Limb (tissue), 2 donors: Measurements from ENCODE around the gene UGCG.
"Not testable (repeated sequence)": the region's sequence is repeated elsewhere in the genome, so short reads cannot be mapped to it uniquely, and the experiment has no call there.

Experiments used
- DNase-seq, 2 donors: peaks; one replicate each; pipeline ENCODE4 v3.0.0-alpha.2; 2016; ENCODE audit errors: extremely low spot score in 2 of 2

Gene UGCG

DNA sequence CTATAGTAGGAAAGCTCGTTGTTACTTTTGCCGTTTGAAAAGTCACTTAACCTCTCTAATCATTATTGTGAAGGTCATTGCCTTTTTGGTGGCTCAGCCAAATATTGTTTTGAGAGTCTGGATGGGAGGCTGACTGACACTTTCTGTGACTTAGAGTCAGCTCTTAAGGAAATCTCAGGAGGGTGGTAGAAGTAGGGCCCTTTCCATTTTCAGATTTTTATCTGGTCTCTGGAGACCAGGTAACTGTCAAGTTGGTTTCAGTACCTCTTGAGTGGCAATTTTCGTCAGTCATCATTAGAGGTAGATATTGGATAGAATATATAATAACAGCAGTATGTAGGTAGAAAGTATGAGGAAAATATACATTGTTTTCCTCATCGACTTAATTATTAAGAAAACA lies 23.3 kb downstream of the UGCG start:
- DNase-seq: no peak

GRCh38 chr9:111920531-111920930 lies 23.9 kb downstream of the UGCG start:
- DNase-seq: no peak

DNA sequence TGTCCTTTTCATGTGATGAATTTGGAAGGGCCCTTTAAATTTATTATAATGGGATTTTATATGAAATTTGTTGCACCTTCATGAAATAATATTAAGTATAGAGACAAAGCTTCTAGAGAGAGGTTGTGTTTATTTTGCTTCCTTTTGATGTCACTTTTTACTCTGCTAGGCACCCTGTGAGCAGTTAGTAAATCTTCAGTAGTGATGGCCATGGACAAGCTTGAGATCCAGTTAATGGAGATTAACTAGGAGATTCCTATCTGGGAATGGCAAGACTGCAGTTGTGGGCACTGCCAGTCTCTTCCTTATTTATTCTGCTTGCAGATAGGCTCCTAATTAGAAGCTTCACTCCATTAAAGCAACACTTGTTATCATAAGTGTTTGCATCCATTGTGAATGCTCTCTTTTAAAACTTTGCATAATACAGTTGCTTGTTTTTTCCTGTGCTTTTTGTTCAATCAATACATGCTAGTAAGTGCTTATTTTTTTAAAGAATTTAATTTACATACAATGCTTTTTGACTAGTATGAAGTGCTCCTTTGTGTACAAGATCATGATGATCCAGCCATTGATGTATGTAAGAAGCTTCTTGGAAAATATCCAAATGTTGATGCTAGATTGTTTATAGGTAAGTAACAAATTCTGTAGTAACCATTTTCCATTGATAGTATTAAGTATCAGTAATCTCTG lies 25.9 kb downstream of the UGCG start:
- no peak for DNase-seq

GRCh38 chr9:111924281-111924680 lies 27.7 kb downstream of the UGCG start:
- DNase-seq: no peak

DNA sequence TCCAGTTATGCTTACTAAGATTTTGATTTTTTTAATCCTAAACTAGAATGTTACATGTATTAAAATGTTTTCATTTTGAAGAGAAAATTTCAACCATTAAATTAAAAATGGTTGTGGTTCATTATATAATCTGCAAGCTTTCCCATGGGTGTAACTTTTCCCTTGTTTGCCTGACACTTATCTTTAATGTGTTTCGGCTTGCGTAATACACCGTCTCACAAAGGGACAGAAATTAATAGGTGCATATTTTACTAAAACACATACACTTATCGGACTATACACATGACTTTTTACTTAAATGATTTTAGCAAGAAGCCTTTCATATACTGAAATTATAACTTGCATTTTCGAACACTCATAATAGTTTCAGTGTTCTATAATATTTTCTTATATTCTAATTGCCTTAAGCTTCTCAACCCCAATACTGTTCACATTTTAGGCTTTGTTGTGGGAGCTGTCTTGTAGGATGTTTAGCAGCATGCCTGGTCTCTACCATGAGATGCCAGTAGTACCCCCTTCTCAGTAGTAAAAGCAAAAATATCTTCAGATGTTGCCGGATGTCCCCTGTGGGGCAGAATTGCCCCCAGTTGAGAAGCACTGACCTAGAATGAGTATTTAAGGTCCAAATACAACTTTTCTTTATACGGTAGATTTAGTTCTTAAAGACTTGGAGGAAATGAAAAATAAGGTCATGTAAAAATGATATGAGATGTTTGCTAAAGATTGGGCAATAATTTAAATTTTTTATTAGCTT lies 28.6 kb downstream of the UGCG start:
- no peak for DNase-seq

DNA sequence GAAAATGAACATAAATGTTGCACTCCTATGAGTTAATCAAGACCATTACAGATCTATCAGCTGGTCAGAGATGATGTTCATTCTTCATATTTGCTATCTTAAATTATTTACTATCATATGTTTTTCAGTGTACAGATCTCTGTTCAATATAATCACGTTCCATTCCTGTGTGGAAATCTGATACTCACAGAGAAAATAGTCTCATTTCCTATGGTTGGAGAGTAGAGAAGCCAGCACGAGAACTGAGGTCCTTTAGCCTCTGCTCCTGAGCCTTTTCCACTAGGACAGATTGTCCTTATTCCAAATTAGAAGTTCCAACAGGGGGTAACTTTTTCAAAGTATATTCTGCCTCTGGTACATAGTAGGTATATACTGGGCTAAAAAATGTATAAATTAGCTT lies 29.2 kb downstream of the UGCG start:
- DNase-seq: no peak

GRCh38 chr9:111926421-111926875 lies 29.8 kb downstream of the UGCG start:
- DNase-seq: peak; percentile 32 to 86

- DNase-seq: no peak
These were observed 31.7 kb downstream of the UGCG start for GRCh38 chr9:111928359-111928720.

GRCh38 chr9:111934747-111935146 lies 38.1 kb downstream of the UGCG start:
- DNase-seq: no peak

DNA sequence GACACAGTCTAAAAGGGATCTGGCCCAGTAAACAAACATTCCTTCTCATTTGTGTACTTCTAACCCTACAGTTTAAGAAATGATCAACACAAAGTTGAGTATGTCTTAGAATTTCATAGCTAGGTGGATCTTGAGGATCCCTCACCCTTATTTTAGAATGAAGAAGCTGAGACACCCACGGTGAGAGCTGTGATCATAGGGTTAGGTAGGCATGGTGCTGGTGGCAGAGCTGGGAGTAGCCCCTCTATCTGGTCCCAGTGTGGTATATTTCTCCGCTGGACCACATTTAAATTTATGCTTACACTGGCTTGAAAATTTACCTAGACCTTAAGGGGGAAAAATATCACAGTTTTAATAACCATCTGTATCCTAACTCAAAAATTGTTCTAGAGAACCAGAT lies 39.8 kb downstream of the UGCG start:
- DNase-seq: no peak

DNA sequence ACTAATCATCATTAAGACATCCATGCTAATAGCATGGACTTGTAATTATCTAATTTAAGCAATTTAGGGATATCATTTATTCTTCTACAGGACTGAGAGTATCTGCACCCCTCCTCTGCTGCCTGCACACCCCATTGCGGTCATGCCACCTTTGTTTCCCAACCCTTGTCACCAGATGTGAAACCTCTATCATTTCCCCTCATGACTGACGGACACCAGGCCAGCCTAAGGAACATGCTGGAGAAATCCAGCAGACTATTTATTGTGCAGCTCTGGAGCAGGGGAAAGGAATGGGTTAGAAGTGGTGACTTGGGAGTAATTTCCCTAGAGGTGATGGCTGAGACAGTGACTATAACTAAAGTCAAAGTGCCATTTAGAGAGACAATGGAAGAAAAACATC lies 40.7 kb downstream of the UGCG start:
- no peak for DNase-seq

GRCh38 chr9:111937781-111938426 lies 41.3 kb downstream of the UGCG start:
- DNase-seq: no peak

DNA sequence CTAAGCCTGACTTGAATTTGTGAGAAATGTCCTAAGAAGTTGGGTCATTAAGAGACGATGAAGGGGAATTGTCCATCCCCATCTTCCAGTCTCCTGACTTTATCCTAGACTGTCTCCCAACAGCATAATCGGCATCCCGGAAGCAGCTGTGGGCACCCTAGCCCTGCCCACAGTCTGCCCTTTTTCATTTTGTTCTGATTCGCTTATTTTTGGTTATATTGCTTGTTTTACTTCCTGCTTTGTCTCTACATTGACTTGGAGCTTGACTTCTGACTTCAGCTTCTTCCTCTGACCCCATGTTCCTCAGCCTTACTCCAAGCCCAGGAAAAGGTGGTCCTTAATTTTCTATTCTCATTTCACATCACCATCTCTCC lies 41.8 kb downstream of the UGCG start:
- DNase-seq: no peak

GRCh38 chr9:111939322-111939721 lies 42.7 kb downstream of the UGCG start:
- DNase-seq: no peak

DNA sequence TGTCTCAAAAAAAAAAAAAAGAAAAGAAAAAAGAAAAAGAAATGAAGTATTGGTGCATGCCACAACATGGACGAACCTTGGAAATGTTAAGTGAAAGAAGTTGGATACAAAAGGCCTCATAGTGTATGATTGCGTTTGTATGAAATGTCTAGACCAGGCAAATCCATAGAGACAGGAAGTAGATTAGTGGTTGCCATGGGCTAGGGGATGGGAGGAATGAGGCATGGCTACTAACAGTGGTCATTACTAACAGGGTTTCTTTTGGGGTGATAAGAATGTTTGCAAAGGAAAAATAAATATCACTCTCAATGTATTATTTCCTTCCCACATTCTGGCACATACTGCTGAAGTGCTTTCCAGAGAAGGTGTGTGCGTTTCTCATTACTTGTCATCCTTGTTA lies 44.1 kb downstream of the UGCG start:
- DNase-seq: no peak

DNA sequence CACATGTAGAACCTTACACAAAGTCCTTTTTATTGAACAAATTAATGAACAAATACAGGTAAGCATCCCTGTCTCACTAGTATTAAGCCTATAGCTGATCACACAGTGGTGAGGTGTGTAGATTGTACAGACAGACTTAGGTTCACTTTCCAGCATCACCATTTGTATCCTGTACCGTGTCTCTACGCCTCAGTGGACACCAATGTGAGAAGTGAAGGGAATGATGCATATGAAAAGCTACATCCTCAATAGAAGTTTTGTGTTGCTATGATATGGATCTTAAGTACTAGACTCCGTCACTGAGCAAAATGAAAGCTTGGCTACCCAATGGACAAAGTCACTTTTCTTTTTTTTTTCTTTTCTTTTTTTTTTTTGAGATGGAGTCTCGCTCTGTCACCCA lies 46.6 kb downstream of the UGCG start:
- DNase-seq: no peak

- DNase-seq: no peak
These were observed 47.1 kb downstream of the UGCG start for GRCh38 chr9:111943746-111944145.

- DNase-seq: no peak
These were observed 47.7 kb downstream of the UGCG start for GRCh38 chr9:111944241-111944866.

DNA sequence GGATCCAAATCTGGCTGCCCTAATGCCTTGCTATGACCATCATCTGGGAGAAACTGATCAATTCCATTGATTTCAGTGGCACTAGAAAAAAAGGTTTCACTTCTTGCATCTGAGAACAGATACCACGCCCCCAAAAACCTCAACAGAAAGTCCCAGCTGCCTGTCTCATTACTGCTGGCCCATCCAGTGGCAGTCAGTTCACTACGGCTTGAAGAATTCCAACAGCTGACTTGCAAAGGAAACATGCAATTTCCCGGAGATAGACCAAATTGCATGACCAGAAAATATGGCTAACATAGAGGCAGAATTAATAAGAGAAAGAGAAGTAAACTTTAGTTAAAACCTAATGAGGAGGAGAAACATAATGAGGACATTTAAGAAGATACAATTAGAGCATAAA lies 48.6 kb downstream of the UGCG start:
- DNase-seq: peak in 1 of 2 donors; percentile 73

- DNase-seq: not testable (repeated sequence)
These were observed 51.5 kb downstream of the UGCG start for GRCh38 chr9:111948109-111948508.

GRCh38 chr9:111948951-111949350 lies 52.3 kb downstream of the UGCG start:
- no peak for DNase-seq

DNA sequence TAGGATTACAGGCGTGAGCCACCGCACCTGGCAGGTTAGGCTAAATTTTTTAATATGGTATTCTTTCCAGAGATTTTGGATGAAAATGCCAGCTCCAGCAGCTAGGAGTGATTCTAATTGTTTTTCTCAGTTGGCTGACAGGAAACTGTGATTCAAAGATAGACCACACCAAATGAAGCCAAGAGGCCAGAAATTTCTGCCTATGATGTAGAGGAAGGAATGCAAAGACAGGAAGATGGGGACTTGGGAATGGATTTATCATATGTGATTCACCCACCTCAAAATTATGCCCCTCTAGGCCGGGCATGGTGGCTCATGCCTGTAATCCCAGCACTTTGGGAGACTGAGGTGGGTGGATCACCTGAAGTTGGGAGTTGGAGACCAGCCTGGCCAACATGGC lies 53.3 kb downstream of the UGCG start:
- DNase-seq: no peak
